Lower lobe of right lung (tissue), 2 donors: ENCODE measurements around the gene TTLL6. TPM values are rescaled to one million over a fixed set of nuclear protein-coding genes. Genes with fewer than 3 reads are reported as not detected.
A peak's percentile ranks its signal among the peaks of the same experiment; 100 is the strongest.

Experiments used
- ATAC-seq, 2 donors: fragments of 200-7000 bp; cut with Tn5 transposase; one replicate each; pipeline ENCODE4 v1.9.1; 2020 to 2022; ENCODE audit warnings: mild to moderate bottlenecking in 2 of 2, moderate library complexity in 2 of 2
- DNase-seq: peaks from one replicate; pipeline ENCODE4 v3.0.0-alpha.2; 2020
- H3K27ac ChIP-seq: fragments of 200-600 bp; one replicate; pipeline ENCODE4 v1.8.0; 2022
- H3K27me3 ChIP-seq: fragments of 200-600 bp; one replicate; pipeline ENCODE4 v1.8.0; 2022; ENCODE audit warnings: low read depth
- H3K36me3 ChIP-seq: fragments of 200-600 bp; one replicate; pipeline ENCODE4 v1.8.0; 2022; ENCODE audit warnings: mild to moderate bottlenecking
- H3K4me1 ChIP-seq: fragments of 200-600 bp; one replicate; pipeline ENCODE4 v1.8.0; 2022
- H3K4me3 ChIP-seq: fragments of 200-600 bp; one replicate; pipeline ENCODE4 v1.8.0; 2022; ENCODE audit warnings: mild to moderate bottlenecking
- H3K9me3 ChIP-seq: fragments of 200-600 bp; one replicate; pipeline ENCODE4 v1.8.0; 2022
- CTCF ChIP-seq: fragments of 200-600 bp; IDR thresholded peaks from one replicate; pipeline ENCODE4 v1.8.0; 2022; ENCODE audit warnings: antibody characterized with exemption, mild to moderate bottlenecking
- intact Hi-C: fragments of 100-400 bp; cut with DNase I; formaldehyde crosslinking; loops from one replicate; pipeline ENCODE4 v1.11.0; 2022
- long read RNA-seq: library from polyadenylated mRNA; unstranded; transcript quantifications from one replicate; pipeline ENCODE4 v2.0.0, GENCODE V29; 2021
- total RNA-seq: library from RNA; stranded (reverse); fragmentation: NEBNext Ultra II Directional; extraction: Animal tissue kit (Norgen Biotek cat#: 25700); gene quantifications from one replicate; pipeline ENCODE4 v1.2.1, GENCODE V29; 2021
- donor health status: DM: no; HTN: yes; CAD: no; lungs with severe emphysema.

Gene TTLL6
- 2.7 TPM for total RNA-seq
- long read RNA-seq, partial matches to known transcripts, result 2 of 4 reads
- long read RNA-seq, other reads (novel, unspliced or antisense), result 2 of 4 reads

GRCh38 chr17:48816774-48817590 is at the start of gene TTLL6:
TTLL6 (minus strand) TSS chr17:48817229; CDS start chr17:48817072, 157 bp downstream.
- Histone ChIP-seq H3K4me1 (peaks cover 14% of the 10 kb centered on the region), H3K9me3 (no peaks in the 10 kb centered on the region), H3K4me3 (peak within 1 kb of the TSS; percentile 53), H3K36me3 (no peaks in the 10 kb centered on the region), H3K27me3 (peaks cover 13% of the 10 kb centered on the region), H3K27ac (peak within 1 kb of the TSS; percentile 36)
- ATAC-seq (peak; percentile 98), DNase-seq (peak; percentile 91)
- intact Hi-C loops, result loop anchor here (5.0 kb wide), 1 partner anchor 60 kb away; no protein-coding TSS in a partner anchor
- no peak for TF ChIP-seq CTCF

- intact Hi-C loops, result no loop called here
- DNase-seq, result no peak
- Histone ChIP-seq H3K4me1 (no peaks in the 10 kb centered on the region), H3K9me3 (no peaks in the 10 kb centered on the region), H3K27ac (no peak overlapping the region), H3K36me3 (peaks cover 100% of the 10 kb centered on the region), H3K4me3 (no peak overlapping the region), H3K27me3 (no peaks in the 10 kb centered on the region)
- no peak for ATAC-seq
- no peak for TF ChIP-seq CTCF
Observed at GRCh38 chr17:48860456-48860855, 43.4 kb upstream of the TTLL6 start.

- Histone ChIP-seq H3K36me3 (peaks cover 100% of the 10 kb centered on the region), H3K4me3 (no peak overlapping the region), H3K27me3 (no peaks in the 10 kb centered on the region), H3K9me3 (no peaks in the 10 kb centered on the region), H3K4me1 (no peaks in the 10 kb centered on the region), H3K27ac (no peak overlapping the region)
- TF ChIP-seq CTCF, result no peak
- intact Hi-C loops, result no loop called here
- DNase-seq, result no peak
- ATAC-seq, result no peak
Observed at GRCh38 chr17:48860034-48860433, 43.0 kb upstream of the TTLL6 start.

- no peak for TF ChIP-seq CTCF
- intact Hi-C loops, result no loop called here
Observed at GRCh38 chr17:48856122-48856821, 39.2 kb upstream of the TTLL6 start.

GRCh38 chr17:48854774-48855476 is 37.9 kb upstream of the TTLL6 start:
- Histone ChIP-seq H3K9me3 (no peaks in the 10 kb centered on the region), H3K4me1 (no peaks in the 10 kb centered on the region), H3K4me3 (no peak overlapping the region), H3K27me3 (no peaks in the 10 kb centered on the region), H3K36me3 (peaks cover 99% of the 10 kb centered on the region), H3K27ac (no peak overlapping the region)
- TF ChIP-seq CTCF, result no peak
- intact Hi-C loops, result no loop called here
- ATAC-seq, result no peak
- DNase-seq, result no peak

More at GRCh38 chr17:48856122-48856821, 39.2 kb upstream of the TTLL6 start:
- Histone ChIP-seq H3K4me1 (no peaks in the 10 kb centered on the region), H3K36me3 (peaks cover 99% of the 10 kb centered on the region), H3K4me3 (no peak overlapping the region), H3K9me3 (no peaks in the 10 kb centered on the region), H3K27ac (no peak overlapping the region), H3K27me3 (no peaks in the 10 kb centered on the region)
- ATAC-seq, result no peak
- no peak for DNase-seq
